ENCODE data around the gene CHCHD3. TPM values are rescaled to one million over a fixed set of nuclear protein-coding genes. Genes with fewer than 3 reads are reported as not detected.

Gene CHCHD3
- total and polyA plus RNA-seq, 2 of the 4 experiments (the other 2 are of a cell fraction) = 56.9 to 141 TPM

DNA sequence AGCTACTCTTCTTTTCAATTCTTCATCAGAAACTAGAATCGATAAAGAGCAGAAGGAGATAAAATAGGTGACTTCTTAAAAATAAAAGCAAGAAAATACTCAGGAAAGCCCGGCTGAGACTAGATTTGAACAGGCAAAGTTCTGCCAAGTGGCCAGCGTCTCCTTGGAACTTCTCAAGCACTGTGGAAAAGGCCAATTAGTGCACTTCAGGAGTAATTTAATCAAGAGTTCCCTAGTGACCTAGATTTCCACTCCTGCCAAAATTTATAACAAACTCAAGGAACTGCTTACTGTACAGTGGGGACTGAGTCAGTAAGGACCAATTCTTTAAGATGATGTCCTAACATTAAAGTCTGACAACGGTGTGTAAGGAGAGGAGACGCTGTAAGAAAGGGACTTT, 57.3 kb downstream of the CHCHD3 start:
- Histone ChIP-seq H2AFZ (replicated peaks; ENCODE audit: low read length, poor library complexity) (no peak overlapping the region), H3K4me3 (ENCODE audit: insufficient read depth, low read depth, low read length) (no peak overlapping the region), H3K14ac (replicated peaks; ENCODE audit: low read depth, low read length) (no peak overlapping the region), H3K4me1 (ENCODE audit: control insufficient read depth, insufficient read depth, low read length) (no peaks in the 10 kb centered on the region), H3K79me1 (ENCODE audit: low read depth in 1 of 2, low read length in 2 of 2) (peaks cover 15 to 22% of the 10 kb centered on the region in 2 experiments), H2BK15ac (ENCODE audit: low read depth, low read length) (no peak overlapping the region), H3K18ac (ENCODE audit: low read depth, low read length) (no peak overlapping the region), H3K9me3 (ENCODE audit: control insufficient read depth, insufficient read depth, low read length) (no peaks in the 10 kb centered on the region), H3K4ac (ENCODE audit: low read depth, low read length) (no peak overlapping the region), H3K4me2 (ENCODE audit: low read depth, low read length) (no peak overlapping the region), H3K9ac (ENCODE audit: low read depth, low read length) (no peak overlapping the region), H3K27ac (ENCODE audit: insufficient read depth, low read length) (no peak overlapping the region), H4K20me1 (ENCODE audit: insufficient read depth, low read length) (no peaks in the 10 kb centered on the region), H3K23ac (ENCODE audit: low read depth, low read length) (no peak overlapping the region), H2BK5ac (ENCODE audit: low read depth, low read length, poor library complexity, severe bottlenecking) (no peak overlapping the region), H3K27me3 (ENCODE audit: control insufficient read depth, insufficient read depth, low read length) (no peaks in the 10 kb centered on the region), H4K5ac (ENCODE audit: low read depth, low read length) (no peak overlapping the region), H2AK5ac (ENCODE audit: low read depth, low read length) (no peak overlapping the region), H2BK120ac (ENCODE audit: low read depth, low read length) (no peak overlapping the region), H4K91ac (ENCODE audit: insufficient read depth, low read depth, low read length) (no peak overlapping the region), H4K8ac (ENCODE audit: low read depth in 2 of 2, low read length in 2 of 2) (no peak overlapping the region), H3K56ac (ENCODE audit: extremely low read depth, insufficient read depth, low read length) (no peak overlapping the region), H2AK9ac (replicated peaks; ENCODE audit: low read depth, low read length, poor library complexity) (no peak overlapping the region), H3K36me3 (ENCODE audit: control insufficient read depth, insufficient read depth, low read length) (no peaks in the 10 kb centered on the region), H3K9me1 (ENCODE audit: insufficient read depth, low read length) (peaks cover 2% of the 10 kb centered on the region; the same call in 1 of the 2 replicates), H2BK20ac (ENCODE audit: low read depth, low read length) (no peak overlapping the region)
- ChIA-PET POLR2A (ENCODE audit: unreplicated experiment) (no interaction called here), CTCF (no interaction called here)
- ATAC-seq (ENCODE audit: low read depth) (no peak), DNase-seq (no peak)
- TF ChIP-seq, protein P1, sequence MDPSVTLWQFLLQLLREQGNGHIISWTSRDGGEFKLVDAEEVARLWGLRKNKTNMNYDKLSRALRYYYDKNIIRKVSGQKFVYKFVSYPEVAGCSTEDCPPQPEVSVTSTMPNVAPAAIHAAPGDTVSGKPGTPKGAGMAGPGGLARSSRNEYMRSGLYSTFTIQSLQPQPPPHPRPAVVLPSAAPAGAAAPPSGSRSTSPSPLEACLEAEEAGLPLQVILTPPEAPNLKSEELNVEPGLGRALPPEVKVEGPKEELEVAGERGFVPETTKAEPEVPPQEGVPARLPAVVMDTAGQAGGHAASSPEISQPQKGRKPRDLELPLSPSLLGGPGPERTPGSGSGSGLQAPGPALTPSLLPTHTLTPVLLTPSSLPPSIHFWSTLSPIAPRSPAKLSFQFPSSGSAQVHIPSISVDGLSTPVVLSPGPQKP (IDR thresholded peaks at IDR 0.05; ENCODE audit: borderline replicate concordance, low read depth, low read length) = no peak
- TF ChIP-seq POLR2A (IDR thresholded peaks at IDR 0.05; ENCODE audit: low read depth, low read length) (no peak), RAD21 (IDR thresholded peaks at IDR 0.05; ENCODE audit: low read length) (no peak), SMC3 (IDR thresholded peaks at IDR 0.05; ENCODE audit: low read depth, low read length) (no peak), RFX5 (IDR thresholded peaks at IDR 0.05; ENCODE audit: low read depth, low read length) (no peak), MAFK (IDR thresholded peaks at IDR 0.05; ENCODE audit: low read depth, low read length) (no peak), CHD1 (IDR thresholded peaks at IDR 0.05; ENCODE audit: low read depth, low read length) (no peak), RCOR1 (IDR thresholded peaks at IDR 0.05; ENCODE audit: insufficient replicate concordance, low read length) (no peak)
- TF ChIP-seq, protein P2, sequence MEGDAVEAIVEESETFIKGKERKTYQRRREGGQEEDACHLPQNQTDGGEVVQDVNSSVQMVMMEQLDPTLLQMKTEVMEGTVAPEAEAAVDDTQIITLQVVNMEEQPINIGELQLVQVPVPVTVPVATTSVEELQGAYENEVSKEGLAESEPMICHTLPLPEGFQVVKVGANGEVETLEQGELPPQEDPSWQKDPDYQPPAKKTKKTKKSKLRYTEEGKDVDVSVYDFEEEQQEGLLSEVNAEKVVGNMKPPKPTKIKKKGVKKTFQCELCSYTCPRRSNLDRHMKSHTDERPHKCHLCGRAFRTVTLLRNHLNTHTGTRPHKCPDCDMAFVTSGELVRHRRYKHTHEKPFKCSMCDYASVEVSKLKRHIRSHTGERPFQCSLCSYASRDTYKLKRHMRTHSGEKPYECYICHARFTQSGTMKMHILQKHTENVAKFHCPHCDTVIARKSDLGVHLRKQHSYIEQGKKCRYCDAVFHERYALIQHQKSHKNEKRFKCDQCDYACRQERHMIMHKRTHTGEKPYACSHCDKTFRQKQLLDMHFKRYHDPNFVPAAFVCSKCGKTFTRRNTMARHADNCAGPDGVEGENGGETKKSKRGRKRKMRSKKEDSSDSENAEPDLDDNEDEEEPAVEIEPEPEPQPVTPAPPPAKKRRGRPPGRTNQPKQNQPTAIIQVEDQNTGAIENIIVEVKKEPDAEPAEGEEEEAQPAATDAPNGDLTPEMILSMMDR (conservative IDR thresholded peaks at IDR 0.05; ENCODE audit: low read depth, low read length) = no peak
- in situ Hi-C loops (cut with MboI; ENCODE audit: low sequenced_read_pairs) = no loop called here
- dilution Hi-C loops (cut with HindIII; ENCODE audit: low sequenced_read_pairs, unreplicated experiment) = no loop called here
- intact Hi-C loops (cut with micrococcal nuclease) = no loop called here
- WGBS, 2 experiments (ENCODE audit: extremely low coverage in 2 of 2, insufficient read length in 1 of 2) = no CpG with 5 or more reads among the region's 5 CpGs
- BruUV-seq (replicated peaks) = no TSS peak
